H1 (cell line): ENCODE results near the gene SSTR3. TPM values are rescaled to one million over a fixed set of nuclear protein-coding genes. Genes with fewer than 3 reads are reported as not detected.

Experiments used
- CTCF ChIA-PET: fragments of 300-600 bp; sonication (Branson Sonifier 250); formaldehyde crosslinking; loops from one replicate; lab custom pipeline; 2021; ENCODE audit not compliant: partially characterized antibody; lab: Charles Lee
- POLR2A ChIA-PET: fragments of 300-600 bp; sonication (Branson Sonifier 250); formaldehyde crosslinking; loops from one replicate; lab custom pipeline; 2021; ENCODE audit warnings: inconsistent platforms; ENCODE audit not compliant: partially characterized antibody; lab: Charles Lee
- DNase-seq, 2 experiments: peaks; one replicate each; pipeline versions ENCODE4 v3.0.0 to v3.0.0-alpha.2; 2010 to 2022; ENCODE audit warnings: low spot score in 2 of 2, low read depth in 1 of 2, mixed read lengths in 1 of 2
- FAIRE-seq: peaks from 2 replicates; lab custom pipeline; 2011; peaks lifted over from hg19 to GRCh38; lab: Jason Lieb, UNC
- H2AFZ ChIP-seq: 2 replicates; pipeline ENCODE4 v1.8.1; 2012; ENCODE audit warnings: low read length, inconsistent platforms
- H2AK5ac ChIP-seq: 2 replicates; pipeline ENCODE4 v1.6.1; 2013; ENCODE audit warnings: low read depth, low read length
- H2BK120ac ChIP-seq: replicated peaks from 2 replicates; pipeline ENCODE3; 2013; ENCODE audit warnings: low read depth, low read length, inconsistent platforms
- H2BK12ac ChIP-seq: 2 replicates; pipeline ENCODE4 v1.6.1; 2013; ENCODE audit warnings: low read depth, low read length
- H2BK15ac ChIP-seq: 2 replicates; pipeline ENCODE4 v1.6.1; 2013; ENCODE audit warnings: low read length
- H2BK20ac ChIP-seq: 2 replicates; pipeline ENCODE4 v1.6.1; 2013; ENCODE audit warnings: low read length
- H2BK5ac ChIP-seq: 2 replicates; pipeline ENCODE4 v1.6.1; 2013; ENCODE audit warnings: low read depth, low read length
- H3K14ac ChIP-seq: 2 replicates; pipeline ENCODE4 v1.6.1; 2013; ENCODE audit warnings: inconsistent platforms; ENCODE audit not compliant: insufficient read length
- H3K18ac ChIP-seq: 2 replicates; pipeline ENCODE4 v1.6.1; 2013; ENCODE audit warnings: low read length; ENCODE audit errors: extremely low read depth
- H3K23ac ChIP-seq: 2 replicates; pipeline ENCODE4 v1.6.1; 2013; ENCODE audit warnings: inconsistent platforms; ENCODE audit not compliant: insufficient read length
- H3K23me2 ChIP-seq: 2 replicates; pipeline ENCODE4 v1.6.1; 2013; ENCODE audit warnings: low read depth, low read length
- H3K27ac ChIP-seq: 2 replicates; pipeline ENCODE4 v1.6.1; 2011; ENCODE audit warnings: low read depth, low read length, inconsistent platforms
- H3K27me3 ChIP-seq, 4 experiments: replicated peaks in 1 of 4; 1 replicate in 1 of 4; 2 replicates in 3 of 4; pipeline versions ENCODE4 v1.6.1 to v1.8.1; 2011 to 2013; ENCODE audit warnings: low read length in 3 of 4, mild to moderate bottlenecking in 3 of 4, inconsistent platforms in 2 of 4, mixed read lengths in 2 of 4, moderate library complexity in 1 of 4; ENCODE audit not compliant: control insufficient read depth in 3 of 4, insufficient read depth in 3 of 4; ENCODE audit errors: extremely low read depth in 1 of 4
- H3K36me3 ChIP-seq, 4 experiments: 2 replicates each; pipeline versions ENCODE4 v1.6.1 to v1.8.1; 2011 to 2013; ENCODE audit warnings: mild to moderate bottlenecking in 4 of 4, low read length in 3 of 4, moderate library complexity in 2 of 4, control low read depth in 1 of 4, inconsistent platforms in 1 of 4; ENCODE audit not compliant: insufficient read depth in 4 of 4, control insufficient read depth in 2 of 4
- H3K4ac ChIP-seq: replicated peaks from 2 replicates; pipeline ENCODE3; 2013; ENCODE audit warnings: low read length, low read depth, mixed read lengths, inconsistent platforms; ENCODE audit not compliant: insufficient read length
- H3K4me1 ChIP-seq, 4 experiments: replicated peaks in 1 of 4; 1 replicate in 1 of 4; 2 replicates in 3 of 4; pipeline versions ENCODE4 v1.6.1 to v1.8.1; 2011 to 2013; ENCODE audit warnings: low read length in 3 of 4, inconsistent platforms in 2 of 4, mixed read lengths in 1 of 4; ENCODE audit not compliant: insufficient read depth in 4 of 4, control insufficient read depth in 3 of 4
- H3K4me2 ChIP-seq, 2 experiments: 2 replicates each; pipeline versions ENCODE4 v1.6.1 to v1.8.1; 2011 to 2013; ENCODE audit warnings: low read depth in 2 of 2, low read length in 2 of 2, control low read depth in 1 of 2, inconsistent platforms in 1 of 2, mild to moderate bottlenecking in 1 of 2; ENCODE audit not compliant: insufficient read depth in 1 of 2
- H3K4me3 ChIP-seq, 4 experiments: fragments of 200-600, 300-600 bp in 1 of 4; sonication (generic), shearing (Covaris generic), sonication (Bioruptor Twin) in 1 of 4; 2 replicates each; pipeline versions ENCODE4 v1.5.1 to v1.8.1; 2011 to 2016; ENCODE audit warnings: low read length in 4 of 4, low read depth in 3 of 4, control low read depth in 2 of 4, inconsistent platforms in 2 of 4, mild to moderate bottlenecking in 2 of 4, mixed read lengths in 1 of 4, moderate library complexity in 1 of 4; ENCODE audit not compliant: insufficient read depth in 2 of 4; ENCODE audit errors: extremely low read depth in 1 of 4
- H3K56ac ChIP-seq: replicated peaks from 2 replicates; pipeline ENCODE3; 2013; ENCODE audit warnings: low read depth, mild to moderate bottlenecking, mixed read lengths, low read length, inconsistent platforms; ENCODE audit not compliant: insufficient read length
- H3K79me1 ChIP-seq: 2 replicates; pipeline ENCODE4 v1.6.1; 2013; ENCODE audit warnings: low read depth, low read length, control low read depth
- H3K79me2 ChIP-seq, 2 experiments: 2 replicates each; pipeline versions ENCODE4 v1.6.1 to v1.8.1; 2012 to 2013; ENCODE audit warnings: low read length in 2 of 2, mild to moderate bottlenecking in 2 of 2, inconsistent platforms in 1 of 2; ENCODE audit not compliant: insufficient read depth in 2 of 2, control insufficient read depth in 1 of 2
- H3K9ac ChIP-seq, 4 experiments: replicated peaks in 1 of 4; 1 replicate in 1 of 4; 2 replicates in 3 of 4; pipeline versions ENCODE4 v1.6.1 to v1.8.1; 2011 to 2013; ENCODE audit warnings: low read depth in 3 of 4, low read length in 3 of 4, control low read depth in 2 of 4, mild to moderate bottlenecking in 2 of 4, moderate library complexity in 2 of 4, inconsistent platforms in 1 of 4; ENCODE audit errors: extremely low read depth in 1 of 4
- H3K9me3 ChIP-seq, 2 experiments: 2 replicates each; pipeline versions ENCODE4 v1.6.1 to v1.8.1; 2012 to 2013; ENCODE audit warnings: mild to moderate bottlenecking in 2 of 2, moderate library complexity in 2 of 2, control low read depth in 1 of 2, inconsistent platforms in 1 of 2, low read depth in 1 of 2, low read length in 1 of 2, mixed read lengths in 1 of 2; ENCODE audit not compliant: insufficient read depth in 2 of 2
- H4K20me1 ChIP-seq, 2 experiments: replicated peaks in 1 of 2; 2 replicates each; pipeline versions ENCODE3 to v1.8.1; 2011 to 2013; ENCODE audit warnings: inconsistent platforms in 2 of 2, low read length in 2 of 2, mild to moderate bottlenecking in 1 of 2; ENCODE audit not compliant: insufficient read depth in 2 of 2, control insufficient read depth in 1 of 2
- H4K5ac ChIP-seq: 2 replicates; pipeline ENCODE4 v1.6.1; 2013; ENCODE audit warnings: low read length, low read depth, mixed read lengths, inconsistent platforms; ENCODE audit not compliant: insufficient read length
- H4K8ac ChIP-seq: 2 replicates; pipeline ENCODE4 v1.8.0; 2013; ENCODE audit warnings: mild to moderate bottlenecking, moderate library complexity, low read length, inconsistent platforms; ENCODE audit not compliant: insufficient read depth; ENCODE audit errors: extremely low read depth
- H4K91ac ChIP-seq: replicated peaks from 2 replicates; pipeline ENCODE3; 2013; ENCODE audit warnings: low read length, mixed read lengths, inconsistent platforms; ENCODE audit not compliant: insufficient read length
- GABPA ChIP-seq: IDR thresholded peaks from 2 replicates; pipeline ENCODE4 v1.6.1; 2011; ENCODE audit warnings: mild to moderate bottlenecking, low read length, moderate library complexity, borderline replicate concordance; ENCODE audit not compliant: insufficient read depth
- WGBS, 2 experiments: shearing (Covaris generic) in 1 of 2; methylation state at CpG; one replicate each; pipeline versions ENCODE4 v1.1.6 to v1.1.7; 2013 to 2015; ENCODE audit warnings: low lambda C conversion rate in 2 of 2, mixed read lengths in 2 of 2, inconsistent platforms in 1 of 2, low coverage in 1 of 2, missing lambda C conversion rate in 1 of 2; ENCODE audit not compliant: insufficient replicate concordance in 2 of 2, insufficient coverage in 1 of 2, insufficient read length in 1 of 2; ENCODE audit errors: extremely low coverage in 1 of 2, missing lambda C conversion rate in 1 of 2; 5-methylcytosine and 5-hydroxymethylcytosine counted together
- polyA plus RNA-seq, 7 experiments: library from polyadenylated mRNA; depleted of rRNA in 3 of 7; stranded (reverse) in 5 of 7; unstranded in 2 of 7; fragments of >200 nt in 5 of 7; fragments of 200-250 nt in 2 of 7; gene quantifications; 1 replicate in 5 of 7; 2 replicates in 1 of 7; 4 replicates in 1 of 7; pipeline versions ENCODE4 v1.2.1 to v1.2.3, GENCODE V29; 2011 to 2013; ENCODE audit warnings: missing spikeins in 2 of 7, mixed read lengths in 2 of 7
- total RNA-seq: library from RNA; stranded (reverse); fragmentation: NEBNext Ultra II Directional; extraction: Animal tissue kit (Norgen Biotek cat#: 25700); gene quantifications from 2 replicates; pipeline ENCODE4 v1.2.1, GENCODE V29; 2021

The SSTR3 gene
- total and polyA plus RNA-seq, 2 of the 8 experiments (the other 6 are each of a cell fraction or from before 2014, with no cell fraction given), result 0.22 to 0.77 TPM

- Histone ChIP-seq H3K79me2 (no peaks in the 10 kb centered on the region), H4K8ac (no peak overlapping the region), H3K27ac (no peak overlapping the region), H3K23me2 (peaks cover 3% of the 10 kb centered on the region; the same call in 1 of the 2 replicates), H3K4ac (no peak overlapping the region), H3K9me3 (no peaks in the 10 kb centered on the region), H3K27me3 (peaks cover 0 to 4% (median 1%) of the 10 kb centered on the region in 4 experiments; a peak in 3 of 7 replicates), H3K36me3 (no peaks in the 10 kb centered on the region), H2AK5ac (no peak overlapping the region), H3K56ac (peak overlapping the region; percentile 59), H2BK12ac (no peak overlapping the region), H4K91ac (no peak overlapping the region), H3K23ac (no peak overlapping the region), H2BK15ac (no peak overlapping the region), H3K18ac (no peak overlapping the region), H4K20me1 (no peaks in the 10 kb centered on the region), H3K14ac (no peak overlapping the region), H3K4me2 (no peak overlapping the region), H3K79me1 (no peaks in the 10 kb centered on the region), H2BK20ac (no peak overlapping the region), H2BK5ac (no peak overlapping the region), H3K4me3 (no peak overlapping the region), H3K4me1 (peaks cover 0 to 8% (median 3%) of the 10 kb centered on the region in 4 experiments; a peak in 6 of 7 replicates), H2BK120ac (no peak overlapping the region), H3K9ac (no peak overlapping the region), H2AFZ (no peak overlapping the region), H4K5ac (no peak overlapping the region)
- ChIA-PET CTCF (interaction anchor here (0.7 to 1.4 kb wide), 3 partner anchors 10 to 21 kb away, joined by 3 to 4 read pairs (median 4); no protein-coding TSS in a partner anchor), POLR2A (no interaction called here)
- 91% methylated on average over 13 of the region's 13 CpGs; no CpG with 5 or more reads in 1 of the 2 experiments for whole genome bisulfite sequencing, 2 experiments
- TF ChIP-seq GABPA, result no peak
- no peak for DNase-seq
- FAIRE-seq, result no peak
Measured at GRCh38 chr22:37213941-37214730, 1.9 kb upstream of the SSTR3 start.
